Stimulated activated CD8-positive, alpha-beta memory T cell treated with anti-CD3 and anti-CD28 coated beads, Interleukin-15, amount 100 ng/mL, for 1 hour (primary cell): ENCODE measurements around the gene PFDN6.

ENCODE experiments used
- DNase-seq: peaks from one replicate; pipeline ENCODE4 v3.0.0-alpha.2; 2020; ENCODE audit warnings: low read depth

PFDN6 gene

DNA sequence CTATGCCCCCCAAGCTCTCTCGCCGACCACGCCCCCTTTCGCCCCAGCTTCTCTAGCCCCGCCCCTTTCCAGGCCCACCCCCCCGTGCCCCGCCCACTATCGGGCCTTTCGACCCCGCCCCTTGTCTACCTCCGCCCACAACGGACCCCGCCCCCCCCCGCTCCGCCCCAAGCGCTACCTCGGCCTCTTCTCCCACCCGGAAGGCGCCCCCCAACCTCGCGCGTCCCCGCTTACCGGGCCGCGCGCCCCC lies 27.9 kb downstream of the PFDN6 start:
- peak; percentile 60 for DNase-seq

- peak; percentile 95 for DNase-seq
Observed at GRCh38 chr6:33317669-33318425, 28.4 kb downstream of the PFDN6 start, which contains the start of gene ZBTB22. ZBTB22 (minus strand) TSS chr6:33317744; CDS start chr6:33316916, 828 bp downstream.

DNA sequence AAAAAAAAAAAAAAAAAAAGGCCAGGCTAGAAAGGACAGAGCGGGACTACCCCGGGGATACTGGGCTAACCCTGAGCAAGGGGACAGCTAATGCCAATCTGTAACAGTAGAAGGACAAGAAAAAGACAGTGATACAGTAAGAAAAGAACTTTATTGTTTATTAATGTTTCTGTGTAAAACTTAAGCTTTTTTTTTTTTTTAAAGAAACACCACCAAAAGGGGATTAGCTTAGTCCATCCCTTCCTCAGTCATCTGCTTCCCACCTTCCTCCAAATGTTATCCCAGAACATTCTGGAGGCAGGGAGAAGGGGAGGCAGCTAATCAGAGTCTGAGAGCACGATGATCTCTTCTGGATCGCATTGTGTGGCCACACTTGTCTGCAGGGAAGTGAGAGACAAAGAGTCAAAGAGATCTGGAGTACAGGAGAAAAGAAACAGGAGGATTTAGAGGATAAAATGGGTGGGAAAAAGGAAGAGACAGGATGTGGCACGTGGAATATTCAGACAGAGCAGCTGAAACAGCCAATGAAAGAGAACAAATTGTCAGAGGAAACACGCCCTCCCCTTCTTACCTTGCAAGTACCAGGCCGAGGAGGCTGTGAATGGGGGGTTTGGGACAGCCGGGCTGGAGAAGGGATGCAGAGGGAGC lies 29.1 kb downstream of the PFDN6 start:
- no peak for DNase-seq

- DNase-seq = no peak
Observed at GRCh38 chr6:33319939-33320314, 30.5 kb downstream of the PFDN6 start.

DNA sequence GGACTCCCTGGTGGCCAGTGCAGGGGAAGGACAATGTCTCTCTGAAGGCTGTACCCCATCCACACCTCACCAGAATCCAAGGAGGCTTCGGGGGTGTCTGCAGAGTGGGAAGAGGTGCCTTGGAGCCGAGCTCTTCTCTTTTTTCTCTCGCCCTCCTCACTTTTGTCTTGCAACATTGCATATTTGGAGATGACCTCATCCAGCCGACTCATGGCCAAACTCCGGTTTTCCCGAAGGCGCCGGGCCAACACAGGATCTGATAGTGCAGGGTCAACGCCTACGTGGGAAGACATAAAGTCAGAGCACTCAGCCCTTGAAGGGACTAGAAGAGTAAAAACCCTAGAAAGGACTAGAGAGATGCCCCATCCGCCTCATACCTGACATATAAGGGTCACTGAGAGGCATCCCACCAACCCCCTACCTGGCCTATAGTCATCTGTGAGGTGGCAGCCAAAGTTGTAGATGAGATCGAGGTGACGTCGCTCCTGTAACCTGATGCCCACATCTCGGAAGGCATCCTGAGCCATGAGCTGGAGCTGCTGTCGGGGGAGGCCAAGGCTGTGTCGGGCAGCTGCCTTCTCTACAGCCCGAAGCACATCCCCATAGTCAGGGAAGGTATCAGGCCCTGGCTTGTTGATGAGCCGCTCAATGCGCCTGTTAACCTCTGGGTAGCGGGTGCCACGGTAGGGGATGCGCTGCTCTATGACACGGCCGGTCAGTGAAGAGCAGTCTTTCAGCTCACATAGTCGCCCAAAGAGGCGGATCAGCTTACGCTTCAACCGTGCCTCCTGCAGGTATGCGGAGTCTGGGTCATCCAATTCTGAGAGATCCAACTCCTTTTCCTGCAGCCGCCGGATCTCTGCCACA lies 31.1 kb downstream of the PFDN6 start:
- DNase-seq = no peak

- no peak for DNase-seq
Observed at GRCh38 chr6:33321227-33321626, 31.8 kb downstream of the PFDN6 start.

DNA sequence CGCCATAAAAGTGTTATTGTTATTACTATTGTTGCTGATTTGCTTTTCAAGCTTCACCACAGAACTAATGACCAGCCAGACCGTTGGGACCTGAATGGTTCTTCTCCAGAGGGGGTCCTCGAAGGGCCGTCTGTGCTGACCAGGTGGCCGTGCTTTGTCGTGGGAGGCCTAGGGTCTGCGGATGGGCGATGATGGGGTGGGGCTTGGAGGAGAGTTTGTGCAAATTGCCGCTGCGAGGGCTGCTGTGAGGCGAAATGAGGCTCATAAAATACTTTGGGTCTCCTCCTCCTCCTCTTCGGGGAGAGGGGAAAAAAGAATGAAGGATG lies 34.2 kb downstream of the PFDN6 start:
- DNase-seq = no peak

DNA sequence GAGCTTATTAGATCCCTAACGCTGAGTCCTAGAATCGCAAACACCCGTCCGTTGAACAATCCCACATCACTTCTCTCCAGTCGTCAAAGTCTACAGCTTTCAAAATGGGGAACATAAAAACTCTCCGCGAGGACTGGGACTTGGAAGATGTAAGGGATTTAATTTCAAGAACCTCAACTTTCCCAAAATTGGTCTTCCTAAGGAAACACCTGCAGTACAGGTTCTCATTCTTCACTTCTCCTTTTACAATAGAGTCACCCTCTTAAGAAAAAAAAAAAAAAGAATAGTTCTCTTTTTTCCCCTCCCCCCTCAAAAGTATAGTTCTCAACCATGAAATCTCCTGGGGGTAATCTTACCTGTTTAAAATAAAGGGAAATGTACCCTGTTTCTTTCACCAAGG lies 34.7 kb downstream of the PFDN6 start:
- no peak for DNase-seq

DNA sequence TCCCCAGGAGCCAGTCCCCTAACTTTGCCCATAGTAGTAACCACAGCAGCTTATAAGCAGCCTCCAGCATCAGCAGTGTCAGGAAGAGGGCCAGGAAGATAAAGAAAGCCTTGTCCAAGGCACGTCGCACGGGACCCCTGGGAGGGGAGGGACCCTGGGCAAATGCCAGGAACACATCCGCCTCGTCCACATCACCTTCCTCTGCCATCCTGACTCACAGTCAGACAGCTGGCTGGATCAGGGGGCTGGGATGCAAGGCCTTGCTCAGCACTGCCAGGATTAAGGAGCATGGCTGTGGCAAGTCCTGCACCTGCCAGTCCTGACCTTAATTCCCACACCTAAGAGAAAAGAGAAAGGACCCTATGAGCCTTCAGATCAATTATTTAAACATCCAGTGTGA lies 39.7 kb downstream of the PFDN6 start:
- DNase-seq = no peak

DNA sequence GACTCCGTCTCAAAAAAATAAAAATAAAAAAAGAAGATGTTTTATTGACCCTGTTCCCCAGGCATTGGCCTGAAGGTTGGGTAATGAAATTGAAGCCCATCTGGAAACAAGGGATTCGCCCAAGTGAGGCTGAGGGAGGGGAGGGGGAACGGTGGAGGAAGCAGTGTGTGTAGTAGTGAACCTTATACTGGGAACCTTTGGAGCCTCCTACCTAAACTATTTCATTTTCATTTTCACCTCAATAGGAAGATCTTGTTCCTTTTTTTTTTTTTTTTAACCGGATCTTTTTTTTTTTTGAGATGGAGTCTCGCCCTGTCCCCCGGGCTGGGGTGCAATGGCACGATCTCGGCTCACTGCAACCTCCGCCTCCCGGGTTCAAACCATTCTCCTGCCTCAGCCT lies 41.3 kb downstream of the PFDN6 start:
- DNase-seq = no peak

GRCh38 chr6:33333666-33334065 lies 44.3 kb downstream of the PFDN6 start:
- no peak for DNase-seq

DNA sequence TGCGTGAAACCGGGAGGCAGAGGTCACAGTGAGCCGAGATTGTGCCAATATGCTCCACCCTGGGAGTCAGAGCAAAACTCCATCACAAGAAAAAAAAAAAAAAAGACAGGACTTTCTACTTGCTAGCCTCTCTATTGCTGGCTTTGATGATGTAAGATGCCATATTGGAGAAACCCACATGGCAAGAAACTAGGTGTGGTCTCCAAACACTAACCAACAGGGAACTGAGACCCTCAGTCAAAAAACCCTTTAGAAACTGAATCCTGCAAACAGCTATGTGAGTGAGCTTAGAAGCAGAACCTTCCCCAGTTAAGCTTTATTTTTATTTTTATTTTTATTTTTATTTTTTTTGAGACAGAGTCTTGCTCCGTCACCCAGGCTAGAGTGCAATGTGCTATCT lies 46.5 kb downstream of the PFDN6 start:
- no peak for DNase-seq

- no peak for DNase-seq
Observed at GRCh38 chr6:33336495-33336894, 47.1 kb downstream of the PFDN6 start.

DNA sequence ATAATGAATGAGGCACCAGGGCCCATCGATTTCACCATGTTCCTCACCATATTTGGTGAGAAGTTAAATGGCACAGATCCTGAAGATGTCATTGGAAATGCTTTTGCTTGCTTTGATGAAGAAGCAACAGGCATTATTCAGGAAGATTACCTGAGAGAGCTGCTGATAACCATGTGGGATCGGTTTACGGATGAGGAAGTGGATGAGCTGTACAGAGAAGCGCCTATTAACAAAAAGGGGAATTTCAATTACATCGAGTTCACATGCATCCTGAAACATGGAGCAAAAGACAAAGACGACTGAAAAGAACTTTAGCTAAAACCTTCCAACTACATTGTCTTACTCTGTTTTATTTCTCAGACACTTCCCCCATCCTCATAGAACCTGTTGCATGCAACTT lies 49.8 kb downstream of the PFDN6 start:
- DNase-seq = no peak
